Measurements from ENCODE around the gene HNRNPL.
"Not testable (repeated sequence)": the region's sequence is repeated elsewhere in the genome, so short reads cannot be mapped to it uniquely, and the experiment has no call there.

HNRNPL gene

DNA sequence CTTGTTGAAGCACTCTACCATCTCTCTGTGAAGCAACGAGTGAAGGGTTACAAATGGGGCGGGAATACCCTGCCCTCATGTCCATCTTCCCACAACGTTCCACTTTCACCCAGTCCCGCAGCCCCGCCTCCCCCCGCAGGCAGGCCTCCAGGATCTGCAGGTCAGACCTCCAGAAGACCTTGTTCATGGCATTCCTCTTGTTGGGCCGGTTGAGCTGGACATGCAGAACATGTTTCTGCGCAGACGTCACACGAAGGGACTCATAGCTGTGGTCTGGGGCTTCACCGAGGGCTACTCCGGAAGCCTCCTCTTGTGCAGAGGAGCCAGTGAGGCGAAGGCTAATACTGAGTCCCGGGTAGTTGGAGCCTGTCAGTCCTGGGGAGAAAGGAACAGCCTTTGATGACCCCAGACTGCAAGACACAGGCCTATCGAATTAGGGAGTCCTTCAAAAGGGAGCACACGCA, 18.6 kb downstream of the HNRNPL start:
- no peaks in the 10 kb centered on the region for H3K9me3 Mint-ChIP-seq
- H3K4me3 Mint-ChIP-seq = peak overlapping the region; percentile 91 to 92
- H3K4me1 Mint-ChIP-seq = peaks cover 41% of the 10 kb centered on the region
- peak; percentile 27 to 57 for DNase-seq
- H3K27ac Mint-ChIP-seq = peak overlapping the region; percentile 98 to 99
- H3K27me3 Mint-ChIP-seq = no peaks in the 10 kb centered on the region
- peak; percentile 74 for ATAC-seq

DNA sequence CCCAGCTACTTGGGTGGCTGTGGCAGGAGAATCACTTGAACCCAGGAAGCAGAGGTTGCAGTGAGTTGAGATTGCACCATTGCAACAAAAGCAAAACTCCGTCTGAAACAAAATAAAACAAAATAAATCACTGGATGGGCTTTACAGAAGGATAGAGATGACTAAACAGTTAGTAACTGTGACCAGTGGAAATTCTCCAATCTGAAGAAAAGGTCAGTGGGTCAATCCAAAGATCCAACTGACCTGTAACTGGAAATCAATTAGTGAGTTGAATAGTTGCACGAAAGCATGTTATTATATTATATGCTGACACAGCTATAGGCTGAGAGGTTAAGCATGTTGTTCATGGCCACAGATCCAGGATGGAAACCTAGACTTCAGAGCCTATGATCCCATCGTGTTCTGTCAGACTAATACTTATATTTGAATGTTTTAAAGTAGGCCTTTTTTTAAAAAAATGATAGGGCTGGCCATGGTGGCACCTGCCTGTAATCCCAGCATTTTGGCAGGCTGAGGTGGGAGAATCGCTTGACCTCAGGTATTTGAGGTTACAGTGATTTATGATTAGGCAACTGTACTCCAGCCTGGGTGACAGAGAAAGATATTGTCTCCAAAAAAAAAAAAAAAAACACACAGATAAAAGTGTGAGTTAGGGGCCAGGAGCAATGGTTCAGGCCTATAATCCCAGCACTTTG, 19.6 kb downstream of the HNRNPL start:
- ATAC-seq (no peak), DNase-seq (no peak)
- H3K9me3 Mint-ChIP-seq = no peaks in the 10 kb centered on the region
- peak overlapping the region; percentile 91 to 92 for H3K4me3 Mint-ChIP-seq
- no peak overlapping the region for H3K27ac Mint-ChIP-seq
- no peaks in the 10 kb centered on the region for H3K27me3 Mint-ChIP-seq
- H3K4me1 Mint-ChIP-seq = peaks cover 41% of the 10 kb centered on the region

DNA sequence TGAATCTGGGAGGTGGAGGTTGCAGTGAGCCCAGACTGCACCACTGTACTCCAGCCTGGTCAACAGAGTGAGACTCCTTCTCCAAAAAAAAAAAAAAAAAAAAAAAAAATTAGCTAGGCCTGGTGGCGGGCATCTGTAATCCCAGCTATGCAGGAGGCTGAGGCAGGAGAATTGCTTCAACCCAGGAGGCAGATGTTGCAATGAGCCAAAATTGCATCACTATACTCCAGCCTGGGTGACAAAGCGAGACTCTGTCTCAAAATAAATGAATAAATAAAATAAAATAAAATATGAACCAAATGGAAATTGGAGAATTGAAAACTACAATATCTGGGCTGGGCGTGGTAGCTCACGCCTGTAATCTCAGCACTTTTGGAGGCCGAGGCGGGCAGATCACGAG, 20.6 kb downstream of the HNRNPL start:
- not testable (repeated sequence) for H3K9me3 Mint-ChIP-seq, H3K27me3 Mint-ChIP-seq, DNase-seq, H3K4me3 Mint-ChIP-seq, ATAC-seq, H3K27ac Mint-ChIP-seq
- peaks cover 47% of the 10 kb centered on the region for H3K4me1 Mint-ChIP-seq

DNA sequence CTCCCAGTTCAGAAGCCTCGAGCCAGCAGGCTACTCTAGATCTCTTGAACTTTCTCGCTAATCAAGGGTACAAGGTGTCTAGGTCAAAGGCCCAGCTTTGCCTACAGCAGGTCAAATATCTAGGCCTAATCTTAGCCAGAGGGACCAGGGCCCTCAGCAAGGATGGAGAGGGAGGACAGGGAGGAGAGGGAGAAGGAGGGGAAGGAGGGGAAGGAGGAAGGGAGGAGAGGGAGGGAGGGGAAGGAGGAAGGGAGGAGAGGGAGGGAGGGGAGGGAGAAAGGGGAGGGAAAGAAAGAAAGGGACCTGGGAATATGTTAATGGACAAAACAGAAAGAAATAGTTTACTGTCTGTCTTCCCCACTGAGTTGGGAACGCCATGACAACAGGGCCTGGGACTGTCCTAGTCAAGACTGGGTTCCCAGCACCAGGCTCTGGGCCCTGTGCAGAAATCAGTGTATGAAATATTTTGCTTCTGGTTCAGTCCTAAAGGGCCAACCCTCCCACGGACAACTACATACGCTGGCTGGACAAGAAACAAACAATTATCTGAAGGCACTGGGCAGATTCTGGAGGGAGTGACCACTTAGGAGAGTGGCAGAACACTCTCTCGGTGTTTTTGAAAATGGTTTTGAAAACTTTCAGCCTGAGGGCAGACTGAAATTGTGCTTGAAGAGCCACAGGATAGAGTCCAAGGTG, 22.8 kb downstream of the HNRNPL start:
- DNase-seq = no peak
- Mint-ChIP-seq H3K27me3 (no peaks in the 10 kb centered on the region), H3K4me1 (peaks cover 43% of the 10 kb centered on the region), H3K9me3 (peaks cover 0 to 6% of the 10 kb centered on the region in 2 donors), H3K4me3 (no peak overlapping the region), H3K27ac (no peak overlapping the region)
- no peak for ATAC-seq

DNA sequence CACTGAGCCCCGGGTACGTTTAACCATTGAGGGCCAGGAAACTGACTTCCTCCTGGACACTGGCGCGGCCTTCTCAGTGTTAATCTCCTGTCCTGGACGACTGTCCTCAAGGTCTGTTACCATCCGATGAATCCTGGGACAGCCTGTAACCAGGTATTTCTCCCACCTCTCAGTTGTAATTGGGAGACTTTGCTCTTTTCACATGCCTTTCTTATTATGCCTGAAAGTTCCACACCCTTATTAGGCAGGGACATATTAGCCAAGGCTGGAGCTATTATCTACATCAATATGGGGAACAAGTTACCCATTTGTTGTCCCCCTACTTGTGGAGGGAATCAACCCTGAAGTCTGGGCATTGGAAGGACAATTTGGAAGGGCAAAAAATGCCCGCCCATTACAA, 23.9 kb downstream of the HNRNPL start:
- not testable (repeated sequence) for DNase-seq, H3K9me3 Mint-ChIP-seq, H3K27ac Mint-ChIP-seq, H3K4me3 Mint-ChIP-seq, H3K27me3 Mint-ChIP-seq, ATAC-seq
- peaks cover 37% of the 10 kb centered on the region for H3K4me1 Mint-ChIP-seq

DNA sequence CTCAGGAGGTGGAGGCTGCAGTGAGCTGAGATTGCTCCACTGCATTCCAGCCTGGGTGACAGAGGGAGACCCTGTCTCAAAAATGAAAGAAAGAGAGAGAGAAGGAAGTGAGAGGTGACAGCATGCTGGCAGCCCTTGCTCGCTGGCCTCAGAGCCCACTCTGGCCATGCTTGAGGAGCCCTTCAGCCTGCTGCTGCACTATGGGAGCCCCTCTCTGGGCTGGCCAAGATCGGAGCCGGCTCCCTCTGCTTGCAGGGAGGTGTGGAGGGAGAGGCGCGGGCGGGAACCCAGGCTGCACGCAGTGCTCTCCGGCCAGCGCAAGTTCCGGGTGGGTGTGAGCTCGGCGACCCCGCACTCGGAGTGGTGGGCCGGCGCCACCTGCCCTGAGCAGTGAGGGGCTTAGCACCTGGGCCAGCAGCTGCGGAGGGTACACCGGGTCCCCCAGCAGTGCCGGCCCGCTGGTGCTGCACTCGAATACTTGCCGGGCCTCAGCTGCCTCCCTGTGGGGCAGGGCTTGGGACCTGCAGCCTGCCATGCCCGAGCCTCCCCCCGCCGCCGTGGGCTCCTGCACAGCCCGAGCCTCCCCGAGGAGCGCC, 28.5 kb downstream of the HNRNPL start:
- not testable (repeated sequence) for H3K9me3 Mint-ChIP-seq, DNase-seq, H3K27ac Mint-ChIP-seq, H3K27me3 Mint-ChIP-seq, H3K4me3 Mint-ChIP-seq, ATAC-seq
- H3K4me1 Mint-ChIP-seq = peaks cover 31% of the 10 kb centered on the region

DNA sequence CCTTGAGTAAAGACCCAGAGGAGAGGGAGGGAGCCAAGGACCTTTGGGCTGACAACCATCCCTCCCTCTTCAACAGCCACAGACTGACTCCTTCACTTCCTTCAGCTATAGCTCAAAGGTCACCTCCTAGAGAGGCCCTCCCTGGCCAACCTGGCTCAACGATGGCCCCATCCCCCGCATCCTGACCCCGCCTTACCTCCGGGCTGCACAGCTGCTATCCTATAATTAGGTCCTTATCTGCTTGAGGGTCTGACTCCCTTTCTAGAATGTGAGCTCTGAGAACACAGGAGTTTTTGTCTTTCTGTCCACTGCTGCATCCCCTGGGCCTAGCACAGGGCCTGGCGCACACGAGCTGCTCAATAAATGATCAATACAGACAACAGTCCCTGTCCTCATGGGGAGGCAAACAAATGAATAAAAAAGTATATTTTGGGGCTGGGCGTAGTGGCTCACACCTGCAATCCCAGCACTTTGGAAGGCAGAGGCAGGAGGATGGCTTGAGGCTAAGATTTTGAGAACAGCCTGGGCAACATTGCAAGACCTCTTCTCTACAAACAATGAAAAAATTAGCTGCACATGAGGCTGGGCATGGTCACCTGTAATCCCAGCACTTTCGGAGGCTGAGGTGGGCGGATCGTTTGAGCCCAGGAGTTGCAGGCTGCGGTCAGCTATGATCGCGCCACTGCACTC, 30.4 kb downstream of the HNRNPL start:
- ATAC-seq (no peak), DNase-seq (no peak)
- H3K27ac Mint-ChIP-seq = peak overlapping the region in 1 of 2 donors; percentile 28
- H3K4me1 Mint-ChIP-seq = peaks cover 25% of the 10 kb centered on the region
- peaks cover 0 to 6% of the 10 kb centered on the region in 2 donors for H3K9me3 Mint-ChIP-seq
- H3K4me3 Mint-ChIP-seq = no peak overlapping the region
- no peaks in the 10 kb centered on the region for H3K27me3 Mint-ChIP-seq

DNA sequence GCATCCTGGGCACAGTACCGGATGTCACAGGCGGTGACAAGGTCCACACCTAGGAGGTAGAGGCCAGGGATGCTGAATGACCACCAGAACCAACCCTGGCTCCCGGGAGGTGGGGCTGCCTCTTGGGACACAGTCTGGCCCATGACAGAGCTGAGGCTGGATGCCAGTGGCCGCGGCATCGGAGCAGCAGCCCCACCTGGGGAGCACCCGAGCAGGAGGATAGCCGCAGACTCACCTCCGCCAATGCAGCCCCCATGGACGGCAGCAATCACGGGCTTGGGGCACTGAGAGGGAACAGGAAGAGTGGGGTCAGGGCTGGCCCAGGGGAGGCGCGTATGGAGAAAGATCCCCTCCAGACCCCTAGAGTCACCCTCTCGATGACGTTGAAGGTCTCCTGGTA, 32.7 kb downstream of the HNRNPL start:
- no peak for DNase-seq
- no peak for ATAC-seq
- peaks cover 18% of the 10 kb centered on the region for H3K4me1 Mint-ChIP-seq
- H3K27me3 Mint-ChIP-seq = no peaks in the 10 kb centered on the region
- H3K27ac Mint-ChIP-seq = no peak overlapping the region
- no peak overlapping the region for H3K4me3 Mint-ChIP-seq
- H3K9me3 Mint-ChIP-seq = no peaks in the 10 kb centered on the region

DNA sequence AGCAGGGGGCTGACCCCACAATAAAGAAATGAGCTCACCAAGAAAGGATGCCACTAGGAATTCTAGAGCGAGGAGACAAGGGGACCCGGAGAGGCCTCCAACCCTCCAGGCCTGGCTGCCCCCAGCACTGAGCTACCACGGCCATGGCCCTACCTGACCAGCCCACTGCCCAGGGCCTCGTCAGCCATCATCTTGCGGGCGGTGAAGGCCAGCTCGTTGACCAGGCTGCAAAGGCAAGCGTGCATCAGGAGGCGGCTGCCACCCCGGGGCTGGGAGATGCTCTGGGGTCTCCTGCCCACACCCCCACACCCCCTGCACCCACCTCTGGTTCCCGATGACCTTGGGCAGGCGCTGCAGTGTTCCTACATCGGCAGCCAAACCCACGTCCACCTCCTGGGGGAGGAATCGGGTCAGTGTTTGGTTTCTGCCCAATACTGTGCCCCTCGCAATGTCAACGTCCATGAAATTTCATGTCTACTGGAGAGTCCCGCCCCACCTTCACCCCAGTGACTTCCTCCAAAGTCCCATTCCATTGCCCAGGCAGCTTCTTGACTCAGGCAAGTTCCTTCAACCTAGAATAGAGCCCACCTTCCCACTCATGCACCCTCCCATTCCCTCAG, 33.5 kb downstream of the HNRNPL start:
- no peak overlapping the region for H3K4me3 Mint-ChIP-seq
- DNase-seq = no peak
- H3K9me3 Mint-ChIP-seq = no peaks in the 10 kb centered on the region
- ATAC-seq = no peak
- H3K4me1 Mint-ChIP-seq = peaks cover 18% of the 10 kb centered on the region
- no peaks in the 10 kb centered on the region for H3K27me3 Mint-ChIP-seq
- no peak overlapping the region for H3K27ac Mint-ChIP-seq

DNA sequence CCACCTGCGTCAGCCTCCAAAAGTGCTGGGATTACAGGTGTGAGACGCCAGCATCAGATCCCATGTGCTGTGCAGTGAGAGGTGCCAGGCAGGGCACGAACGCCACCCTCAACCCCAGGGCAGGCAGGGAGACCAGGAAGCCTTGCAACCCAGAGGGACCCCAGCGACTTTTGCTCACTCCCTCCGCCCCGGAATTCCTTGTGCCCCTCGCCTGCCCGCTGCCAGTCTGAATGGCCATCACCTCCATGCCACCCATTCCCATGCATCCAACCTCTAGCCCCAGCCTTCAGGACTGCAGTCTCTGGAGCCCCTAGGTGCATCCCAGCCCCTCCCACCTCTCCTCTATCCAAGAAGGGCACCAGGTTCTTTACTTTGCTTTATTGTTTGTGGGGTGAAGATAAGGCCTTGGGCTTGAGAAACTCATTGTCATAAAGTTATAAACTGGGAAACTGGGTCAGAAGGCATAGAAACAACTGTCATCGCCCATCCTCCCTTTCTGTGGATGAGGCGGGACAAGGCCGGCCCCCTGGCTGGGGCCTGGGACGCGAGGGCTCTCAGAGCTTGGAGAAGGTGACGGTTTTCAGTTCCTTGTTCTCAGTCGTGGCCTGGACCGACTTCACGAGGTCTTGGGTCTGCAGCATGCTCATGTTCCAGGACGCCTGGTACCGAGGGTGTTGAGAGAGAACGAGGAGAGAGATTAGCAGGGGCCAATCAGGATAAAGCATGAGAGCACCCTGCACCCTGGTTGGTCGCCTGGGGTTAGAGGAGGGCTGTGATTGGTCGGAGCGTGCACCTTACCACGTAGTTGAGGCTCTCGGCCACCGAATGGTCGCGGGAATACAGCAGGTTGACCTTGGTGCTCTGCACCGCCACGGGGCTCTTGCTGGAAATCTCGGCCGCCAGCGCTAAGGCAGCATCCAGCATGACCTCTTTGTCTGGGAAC, 34.5 kb downstream of the HNRNPL start:
- Mint-ChIP-seq H3K27me3 (no peaks in the 10 kb centered on the region), H3K9me3 (no peaks in the 10 kb centered on the region), H3K27ac (peak overlapping the region in 1 of 2 donors; percentile 59), H3K4me3 (no peak overlapping the region), H3K4me1 (peaks cover 9% of the 10 kb centered on the region)
- DNase-seq = no peak
- ATAC-seq = no peak

DNA sequence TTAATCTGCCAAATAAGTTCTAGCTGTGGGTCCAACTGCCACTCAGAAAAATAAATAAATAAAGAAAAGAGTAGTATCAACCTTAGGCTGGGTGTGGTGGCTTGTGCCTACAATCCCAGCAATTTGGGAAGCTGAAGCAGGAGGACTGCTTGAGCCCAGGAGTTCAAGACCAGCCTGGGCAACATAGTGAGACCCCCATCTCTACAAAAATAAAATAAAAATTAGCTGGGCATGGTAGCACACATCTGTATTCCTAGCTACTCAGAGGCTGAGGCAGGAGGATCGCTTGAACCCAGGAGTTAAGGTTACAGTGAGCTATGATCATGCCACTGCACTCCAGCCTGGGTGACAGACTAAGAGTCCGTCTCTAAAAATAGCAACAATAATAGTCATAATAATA, 35.9 kb downstream of the HNRNPL start:
- not testable (repeated sequence) for H3K4me3 Mint-ChIP-seq, H3K9me3 Mint-ChIP-seq, H3K27ac Mint-ChIP-seq, H3K27me3 Mint-ChIP-seq, DNase-seq, ATAC-seq, H3K4me1 Mint-ChIP-seq

DNA sequence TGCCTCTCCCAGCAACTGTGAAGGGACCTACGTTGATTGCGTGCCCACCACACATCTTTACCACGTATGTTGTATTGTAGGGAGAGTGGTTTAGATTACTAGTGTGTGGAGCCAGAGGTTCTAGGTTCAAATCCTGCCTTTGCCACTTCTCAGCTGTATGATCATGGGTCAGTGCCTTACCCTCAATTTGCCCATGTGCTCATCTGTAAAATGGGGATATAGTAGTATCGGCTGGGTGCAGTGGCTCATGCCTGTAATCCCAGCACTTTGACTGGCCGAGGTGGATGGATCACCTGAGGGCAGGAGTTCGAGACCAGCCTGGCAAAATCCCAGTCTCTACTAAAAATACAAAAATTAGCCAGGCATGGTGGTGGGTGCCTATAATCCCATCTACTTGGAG, 36.5 kb downstream of the HNRNPL start:
- Mint-ChIP-seq H3K27ac (no peak overlapping the region), H3K27me3 (no peaks in the 10 kb centered on the region), H3K9me3 (no peaks in the 10 kb centered on the region), H3K4me1 (no peaks in the 10 kb centered on the region), H3K4me3 (no peak overlapping the region)
- DNase-seq (no peak), ATAC-seq (no peak)

DNA sequence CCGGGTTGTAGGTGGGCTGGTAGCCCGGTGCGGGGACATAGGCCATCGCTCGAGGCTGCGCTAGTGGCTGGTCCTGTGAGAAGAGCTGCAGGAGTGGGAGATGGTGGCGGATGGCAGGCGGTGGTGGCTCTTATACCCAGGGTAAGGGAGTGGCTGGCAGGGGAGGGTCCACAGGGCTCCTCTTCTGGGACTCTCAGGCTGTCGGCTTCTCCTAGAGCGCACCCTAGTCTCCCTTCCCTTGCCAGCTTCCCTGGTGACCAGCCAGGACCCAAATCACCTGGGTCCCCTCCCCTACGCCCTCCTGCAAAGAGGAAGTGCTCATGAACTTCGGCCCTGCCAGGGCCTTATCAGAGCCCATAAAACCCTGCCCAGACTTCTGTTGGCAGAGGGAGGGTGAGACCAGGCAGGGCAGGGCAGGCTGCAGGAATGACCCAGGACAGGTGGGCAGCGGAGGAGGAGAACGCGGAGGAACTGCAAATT, 36.9 kb downstream of the HNRNPL start, which contains the start of gene LGALS4:
TSS of gene LGALS4 (minus strand) at position 105 of the 480 bp plus-strand sequence. CDS start at position 46, 59 bp downstream.
- H3K4me1 Mint-ChIP-seq = no peaks in the 10 kb centered on the region
- no peaks in the 10 kb centered on the region for H3K27me3 Mint-ChIP-seq
- no peaks in the 10 kb centered on the region for H3K9me3 Mint-ChIP-seq
- ATAC-seq (no peak), DNase-seq (no peak)
- no peak within 1 kb of the TSS for H3K4me3 Mint-ChIP-seq
- H3K27ac Mint-ChIP-seq = peak within 1 kb of the TSS in 1 of 2 donors; percentile 22

Measured in stimulated activated naive CD8-positive, alpha-beta T cell treated with anti-CD3 and anti-CD28 coated beads, Interleukin-15, amount 100 ng/mL, for 72 hours (primary cell).